CD4-positive, alpha-beta T cell treated with Interleukin-2 at 100 ng/mL for 4 hours (primary cell): ENCODE results near the gene NOSIP.

Source experiments
- DNase-seq: peaks from one replicate; pipeline ENCODE4 v3.0.0-alpha.2; 2020; ENCODE audit warnings: low spot score

Gene NOSIP

DNA sequence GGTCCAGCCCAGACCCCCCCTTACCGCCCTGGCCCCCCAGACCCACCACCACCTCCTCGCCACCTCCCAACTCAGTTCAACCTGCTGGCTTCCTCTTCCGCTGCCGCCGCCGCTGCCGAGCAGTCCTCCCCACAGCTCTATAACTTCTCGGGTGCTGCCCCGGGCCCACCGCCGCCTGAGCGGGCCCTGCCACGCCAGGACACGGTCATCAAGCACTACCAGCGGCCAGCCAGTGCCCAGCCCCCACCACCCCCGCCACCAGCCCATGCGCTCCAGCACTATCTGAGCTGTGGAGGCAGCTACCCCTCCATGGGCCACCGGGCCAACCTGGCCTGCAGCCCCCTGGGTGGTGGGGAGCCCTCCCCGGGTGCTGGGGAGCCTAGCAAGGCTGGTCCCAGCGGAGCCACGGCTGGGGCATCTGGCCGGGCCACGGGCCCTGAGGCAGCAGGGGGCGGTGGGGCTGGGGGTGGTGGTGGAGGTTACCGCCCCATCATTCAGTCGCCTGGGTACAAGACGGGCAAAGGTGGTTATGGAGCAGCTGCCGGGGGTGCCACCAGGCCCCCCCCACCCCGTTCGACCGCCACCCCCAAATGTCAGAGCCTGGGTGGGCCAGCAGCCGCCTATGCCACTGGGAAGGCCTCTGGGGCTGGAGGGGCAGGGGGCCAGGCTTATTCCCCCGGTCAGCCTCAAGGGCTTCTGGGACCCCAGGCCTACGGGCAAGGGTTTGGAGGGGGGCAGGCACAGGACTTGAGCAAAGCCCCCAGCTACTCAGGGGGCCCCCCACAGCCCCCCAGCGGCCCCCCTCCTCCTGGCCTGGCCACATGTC is 14.8 kb upstream of the NOSIP start:
- no peak for DNase-seq

DNA sequence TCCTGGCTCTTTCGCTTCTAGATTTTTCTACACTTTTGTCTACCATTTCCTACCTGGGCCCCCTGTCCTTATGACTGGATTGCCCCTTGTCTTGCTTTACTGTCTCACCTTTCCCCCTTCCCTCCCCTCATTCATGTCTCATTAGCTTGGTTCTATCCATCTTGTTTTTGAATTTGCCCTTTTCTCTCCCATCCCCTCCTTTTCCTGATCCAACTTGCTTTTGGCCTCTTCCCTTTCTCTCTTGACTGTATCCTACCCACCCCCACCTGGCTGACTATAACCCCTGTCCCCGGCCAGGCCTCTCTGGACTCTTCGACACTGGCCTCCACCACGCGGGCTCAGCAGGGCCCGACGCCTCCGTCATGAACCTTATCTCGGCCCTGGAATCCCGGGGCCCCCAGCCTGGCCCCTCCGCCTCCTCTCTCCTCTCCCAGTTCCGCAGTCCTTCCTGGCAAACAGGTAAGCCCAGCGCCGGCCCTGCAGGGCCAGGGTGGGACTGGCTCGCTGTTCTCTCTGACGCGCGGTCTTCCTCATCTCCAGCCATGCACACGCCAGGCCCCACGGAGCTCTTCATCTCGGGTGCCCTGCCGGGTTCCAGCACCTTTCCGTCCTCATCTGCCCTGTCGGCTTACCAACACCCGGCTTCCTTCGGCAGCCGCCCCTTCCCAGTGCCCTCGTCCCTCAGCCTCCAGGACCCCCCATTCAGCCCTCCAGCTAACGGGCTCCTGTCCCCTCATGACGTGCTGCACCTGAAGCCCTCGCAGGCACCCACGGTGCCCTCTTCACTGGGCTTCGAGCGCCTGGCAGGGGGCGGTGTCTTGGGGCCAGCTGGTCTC is 14.0 kb upstream of the NOSIP start:
- DNase-seq: no peak

DNA sequence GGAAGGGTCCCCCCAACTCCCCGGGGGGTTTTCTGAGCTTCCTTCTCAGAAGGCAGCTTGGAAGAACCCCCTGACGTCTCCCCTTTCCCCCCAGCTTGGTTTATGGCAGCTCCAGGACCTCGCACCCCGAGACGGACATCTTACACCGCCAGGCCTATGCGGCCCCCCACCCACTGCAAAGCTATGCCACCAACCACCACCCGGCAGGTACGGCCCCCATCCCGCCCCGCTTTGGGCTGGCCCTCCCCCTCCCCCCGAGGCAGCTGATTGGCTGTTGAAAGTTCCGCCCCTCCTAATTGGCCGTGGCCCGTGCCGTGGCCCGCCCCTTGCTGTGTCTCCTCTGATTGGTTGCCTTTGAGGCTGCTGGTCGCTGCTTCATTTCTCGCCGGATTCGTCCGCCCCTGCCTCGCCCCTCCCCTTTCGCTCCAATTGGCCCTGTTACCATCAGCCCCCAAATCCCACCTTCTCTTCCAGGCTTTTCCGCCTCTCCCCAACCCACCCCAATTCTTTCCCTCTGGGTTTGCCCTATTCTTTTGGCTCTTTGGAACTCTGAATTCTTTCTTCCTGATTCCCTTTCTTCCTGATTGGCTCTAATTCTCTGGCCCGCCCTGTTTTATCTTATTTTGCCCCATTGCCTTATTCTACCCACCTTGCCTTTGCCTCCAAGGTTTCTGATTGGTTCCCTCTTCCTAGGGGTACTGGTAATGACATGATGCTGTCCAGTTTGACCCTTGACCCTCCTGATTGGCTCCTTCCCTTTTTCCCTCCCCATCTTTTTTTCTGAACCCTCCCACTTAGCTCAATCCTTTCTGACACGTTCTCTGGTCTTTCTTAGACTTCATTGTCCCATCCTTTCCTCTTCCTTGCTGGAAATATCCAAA is 13.1 kb upstream of the NOSIP start:
- DNase-seq: peak; percentile 94

DNA sequence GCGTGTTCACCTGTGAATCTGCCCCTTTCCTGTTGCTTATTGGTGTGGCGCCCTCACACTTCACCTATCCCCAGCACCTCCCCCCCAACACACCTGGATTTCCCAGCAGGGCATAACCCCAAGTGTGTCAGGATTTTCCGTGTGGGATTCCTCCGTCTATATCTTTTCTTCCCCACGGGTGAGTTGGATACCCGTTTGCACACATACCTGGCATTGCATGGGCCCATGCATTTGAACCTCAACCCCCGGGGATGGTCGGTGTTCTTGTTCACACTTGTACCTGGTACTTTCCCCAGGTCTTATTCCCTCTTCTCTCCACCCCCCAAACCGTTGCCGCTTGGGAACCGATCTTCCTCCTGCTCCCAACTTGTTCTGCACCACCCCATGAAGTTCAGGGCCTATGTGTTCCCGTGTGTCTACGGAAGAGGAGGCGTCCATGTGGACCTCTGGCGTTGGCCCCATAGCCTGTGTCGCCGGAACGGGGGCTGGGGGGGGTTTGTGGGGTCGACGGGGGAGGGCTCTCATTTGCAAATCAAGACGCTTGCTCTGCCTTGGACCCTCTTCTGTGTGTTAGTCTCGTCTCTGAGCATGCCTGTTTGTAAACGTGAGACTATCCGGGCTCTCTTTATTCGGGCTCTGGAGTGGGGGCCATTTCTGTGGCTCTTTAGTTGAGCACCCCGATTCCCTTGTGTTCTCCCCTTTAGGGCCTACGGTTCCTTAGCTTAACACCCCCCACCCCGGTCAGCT is 12.3 kb upstream of the NOSIP start:
- DNase-seq: no peak

DNA sequence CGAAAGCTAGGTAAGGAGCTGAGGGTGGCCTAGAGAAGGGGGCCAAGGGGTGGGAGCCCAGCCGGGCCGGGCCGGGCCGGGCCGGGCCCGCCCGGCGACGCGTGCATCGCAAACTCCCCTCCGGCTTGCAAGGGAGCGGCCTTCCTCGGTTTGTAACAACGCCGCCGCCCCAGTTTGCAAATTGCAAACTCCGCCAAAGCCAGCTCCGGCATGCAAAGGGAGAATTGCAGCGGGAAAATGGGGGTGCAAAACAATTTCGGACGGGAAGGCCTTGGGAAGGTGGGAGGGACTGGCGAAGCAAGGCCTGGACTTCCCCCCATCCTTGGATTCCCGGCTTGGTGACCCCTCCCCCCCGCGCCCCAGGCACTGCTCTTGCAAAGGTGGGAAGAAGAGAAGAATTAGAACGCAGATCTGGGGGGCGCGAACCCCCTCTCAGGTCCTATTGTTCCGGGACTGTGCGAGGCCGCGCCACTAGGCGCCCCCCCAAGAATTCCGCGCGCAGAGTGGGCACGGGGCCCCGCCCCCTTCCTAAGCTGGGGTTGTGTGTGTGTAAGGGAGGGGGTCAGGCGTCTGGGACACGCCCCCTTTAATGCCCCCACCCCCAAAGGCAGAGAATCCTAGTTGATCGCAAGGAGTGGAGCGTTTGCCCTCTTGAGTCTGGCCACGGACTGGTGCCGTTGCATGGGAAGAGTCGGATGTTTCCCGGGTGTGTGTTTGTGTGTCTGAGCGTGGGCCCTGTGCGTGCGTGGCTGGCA is 11.6 kb upstream of the NOSIP start:
- peak; percentile 38 for DNase-seq

DNA sequence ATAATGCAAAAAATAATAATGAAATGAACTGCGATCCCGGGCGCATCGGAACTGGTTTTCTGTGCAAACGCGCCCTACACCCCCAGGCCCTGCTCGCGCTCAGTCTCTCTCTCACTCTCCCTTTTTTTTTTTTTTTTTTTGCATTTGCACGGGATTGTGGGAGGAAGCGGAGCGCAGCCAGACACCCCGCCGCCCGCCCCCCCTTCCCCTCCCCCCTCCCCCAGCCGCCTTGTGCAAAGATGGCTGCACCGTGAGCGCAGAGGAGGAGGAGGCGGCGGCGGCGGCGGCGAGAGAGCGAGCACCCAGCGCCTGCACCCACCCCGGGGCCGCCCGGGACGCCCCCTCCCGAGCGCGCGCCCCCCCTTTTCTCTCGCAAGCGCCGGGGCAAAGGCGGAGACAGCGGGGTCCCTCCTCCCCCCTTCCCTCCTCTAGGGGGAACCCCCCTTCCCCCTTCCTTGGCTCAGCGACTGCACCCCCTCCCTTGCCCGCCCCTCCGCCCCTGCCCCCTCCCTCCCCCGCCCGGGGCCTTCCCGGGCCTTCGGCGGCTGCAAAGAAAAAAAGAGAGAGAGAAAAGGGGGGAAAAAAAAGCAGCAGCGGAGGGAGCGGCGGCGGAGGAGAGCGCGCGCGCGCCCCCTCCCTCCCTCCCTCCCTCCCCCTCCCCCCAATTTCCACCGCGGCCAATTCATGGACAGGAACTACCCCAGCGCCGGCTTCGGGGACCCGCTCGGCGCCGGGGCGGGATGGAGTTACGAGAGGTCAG is 10.8 kb upstream of the NOSIP start, which contains the start of gene PRR12:
PRR12 (plus strand) TSS at position 212 of the 760 bp plus-strand sequence; CDS start at position 685, 473 bp downstream.
- DNase-seq: peak; percentile 75

DNA sequence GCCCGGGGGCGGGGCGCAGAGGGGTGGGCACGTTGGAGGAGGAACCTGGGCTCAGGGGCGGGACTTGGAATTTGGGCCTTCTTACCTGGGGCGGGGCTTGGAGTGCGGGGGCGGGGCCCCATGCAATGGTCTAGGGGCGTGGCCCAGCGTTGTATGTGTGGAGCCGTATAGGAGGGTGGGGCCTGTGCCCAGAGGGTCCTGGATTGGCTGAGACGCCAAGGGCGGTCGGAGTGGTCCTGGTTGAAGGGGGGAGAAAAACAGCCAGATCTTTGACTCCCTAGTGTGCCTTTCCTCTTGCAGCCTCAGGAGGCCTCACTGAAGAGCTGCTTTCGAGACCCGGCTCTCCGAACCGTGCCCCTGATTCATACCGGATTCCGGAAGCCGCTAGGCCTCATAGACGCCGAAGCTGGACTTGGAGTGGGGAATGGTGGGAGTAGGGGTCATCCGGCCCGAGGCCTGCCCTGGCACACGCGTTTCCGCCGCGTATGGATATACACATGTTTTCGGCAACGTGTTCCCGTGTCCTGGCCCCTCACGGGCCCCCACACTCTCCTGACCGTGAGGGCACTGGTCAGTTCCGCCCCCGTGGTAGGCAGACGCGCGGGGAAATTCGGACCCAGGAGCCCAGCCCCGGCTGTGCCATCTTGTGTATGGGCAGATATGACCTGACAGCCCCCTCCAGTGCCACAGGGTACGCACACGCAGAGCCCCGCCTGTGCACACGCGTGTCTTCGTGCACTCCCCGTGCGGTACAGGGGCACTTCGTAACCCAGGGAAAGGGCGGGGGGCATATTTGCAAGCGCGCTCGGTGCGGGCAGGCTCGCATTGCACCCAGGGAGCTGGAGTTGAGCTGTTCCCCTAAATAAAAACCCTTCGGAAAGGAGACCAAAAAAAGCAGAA is 10.0 kb upstream of the NOSIP start:
- DNase-seq: peak; percentile 97

DNA sequence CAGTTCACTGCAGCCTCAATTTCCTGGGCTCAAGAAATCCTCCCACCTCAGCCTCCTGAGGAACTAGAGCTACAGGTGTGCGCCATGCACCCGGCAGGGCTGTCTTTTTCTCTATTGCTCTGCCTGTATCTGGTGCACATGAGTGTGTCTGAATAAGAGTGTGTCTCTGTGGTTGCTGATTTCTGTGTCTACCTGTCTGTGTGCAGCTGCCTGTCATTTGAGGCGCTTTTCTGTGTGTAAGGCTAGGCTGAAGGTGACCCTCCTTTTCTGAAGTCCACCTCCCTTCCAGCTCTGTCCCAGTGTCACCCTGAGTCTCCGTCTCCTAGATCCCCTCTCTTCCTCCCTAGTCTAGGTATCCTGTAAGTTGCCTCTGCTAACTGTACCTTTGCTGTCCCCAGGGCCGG is 9.1 kb upstream of the NOSIP start:
- peak; percentile 15 for DNase-seq

DNA sequence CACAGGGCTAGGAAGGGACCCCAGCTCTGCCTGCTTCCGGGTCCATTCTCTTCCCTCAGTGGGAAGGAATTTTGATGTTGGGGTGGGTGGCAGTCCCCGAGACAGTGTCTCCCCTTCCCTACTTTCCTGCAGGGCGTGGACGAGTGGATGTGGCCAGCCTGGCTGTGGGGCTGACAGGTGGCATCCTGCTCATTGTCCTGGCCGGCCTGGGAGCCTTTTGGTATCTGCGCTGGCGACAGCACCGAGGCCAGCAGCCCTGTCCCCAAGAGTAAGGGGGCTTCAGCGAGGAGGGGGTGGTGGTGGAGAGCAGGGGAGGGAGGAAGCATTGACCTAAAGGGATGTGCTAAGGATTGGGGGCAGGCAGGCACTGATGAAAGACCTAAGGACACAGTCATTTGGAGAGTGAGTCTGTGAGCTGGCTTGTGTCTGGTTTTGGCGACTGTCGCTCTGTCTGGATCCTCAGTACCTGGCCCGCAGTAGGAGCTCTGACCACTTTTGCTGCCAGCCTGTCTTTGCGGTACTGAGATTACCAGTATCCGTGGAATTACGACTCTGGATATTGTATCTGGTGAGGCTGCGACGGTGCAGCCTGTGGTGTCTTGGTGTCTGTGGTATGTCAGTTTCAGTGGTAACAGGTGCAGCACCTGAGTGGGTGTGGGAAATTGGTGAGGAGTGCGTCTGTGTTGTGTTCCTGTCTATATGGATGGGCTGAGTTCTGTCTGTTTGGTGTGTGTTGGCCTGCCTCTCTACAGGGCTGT is 8.2 kb upstream of the NOSIP start:
- peak; percentile 14 for DNase-seq

DNA sequence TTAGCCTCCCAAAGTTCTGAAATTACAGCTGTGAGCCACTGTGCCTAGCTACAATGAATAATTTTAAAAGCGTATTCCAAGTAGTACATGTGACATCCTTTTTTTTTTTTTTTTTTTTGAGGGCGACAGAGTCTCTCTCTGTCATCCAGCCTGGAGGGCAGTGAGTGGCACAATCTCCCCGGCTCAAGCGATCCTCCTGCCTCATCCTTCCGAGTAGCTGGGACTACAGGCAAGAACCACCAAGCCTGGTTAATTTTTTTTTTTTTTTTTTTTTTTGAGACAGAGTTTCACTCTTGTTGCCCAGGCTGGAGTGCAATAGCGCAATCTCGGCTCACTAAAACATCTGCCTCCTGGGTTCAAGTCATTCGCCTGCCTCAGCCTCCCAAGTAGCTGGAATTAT is 6.9 kb upstream of the NOSIP start:
- DNase-seq: no peak

DNA sequence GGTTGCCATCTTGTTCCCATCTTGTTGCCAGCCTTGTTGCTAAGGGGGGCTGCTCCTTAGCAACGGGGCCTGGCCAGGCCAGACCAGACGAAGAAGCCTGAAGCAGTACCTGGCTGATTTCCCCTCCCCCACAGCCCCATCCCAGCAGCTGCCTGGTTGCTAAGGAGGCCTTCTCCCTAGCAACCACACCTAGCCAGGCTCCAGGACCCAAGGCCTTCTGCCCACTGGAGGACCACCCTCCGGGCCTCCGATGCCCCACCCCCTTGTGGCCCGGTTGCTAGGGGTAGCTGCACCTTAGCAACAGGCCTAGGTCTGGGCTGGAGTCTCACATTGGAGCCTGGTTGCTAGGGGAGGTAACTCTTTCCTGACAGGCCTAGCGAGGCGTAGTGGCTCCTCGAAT is 4.7 kb upstream of the NOSIP start:
- DNase-seq: no peak

DNA sequence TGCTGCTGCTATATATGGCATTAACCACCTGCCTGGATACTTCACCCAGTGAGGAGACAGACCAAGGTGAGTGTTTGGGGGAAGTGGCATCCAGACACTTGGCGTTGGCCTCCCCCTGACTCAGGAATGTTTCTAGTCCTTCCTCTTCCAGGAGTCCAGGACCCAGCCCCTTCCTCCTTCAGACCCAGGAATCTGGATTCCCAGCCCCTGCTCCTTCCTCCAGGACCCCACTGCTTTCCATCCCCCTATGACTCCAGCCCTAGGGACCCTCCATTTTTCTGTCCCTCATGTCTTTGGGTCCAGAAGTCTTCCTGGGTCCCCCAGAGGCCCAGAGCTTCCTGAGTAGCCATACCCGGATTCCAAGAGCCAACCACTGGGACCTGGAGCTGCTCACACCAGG is 2.9 kb upstream of the NOSIP start:
- no peak for DNase-seq

DNA sequence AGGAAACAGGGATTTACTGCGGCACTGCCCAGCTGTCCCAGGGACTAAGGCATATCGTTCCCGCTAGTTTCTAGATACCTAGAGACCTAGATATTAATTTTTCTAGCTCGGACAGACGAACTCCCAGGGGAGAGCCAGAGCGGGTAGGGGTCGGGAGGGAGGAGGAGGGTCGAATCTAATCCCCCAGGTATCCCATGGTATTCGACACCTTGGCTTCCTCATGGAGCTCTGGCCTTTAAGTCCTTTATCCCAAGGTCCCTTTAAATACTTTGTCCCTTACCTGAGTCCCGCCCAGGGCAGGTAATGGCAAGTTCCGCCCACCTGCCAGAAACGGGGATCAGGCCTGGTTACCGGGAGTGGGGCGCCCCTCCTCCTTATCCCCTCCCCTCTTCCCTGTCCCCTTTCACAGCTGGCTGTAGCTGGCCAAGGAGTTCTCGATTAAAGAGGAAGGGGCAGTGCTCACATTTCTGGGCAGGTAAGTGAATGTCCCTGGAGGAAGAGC is 702 bp upstream of the NOSIP start, which contains the start of gene PRRG2:
PRRG2 (plus strand) TSS at position 310 of the 502 bp plus-strand sequence. CDS start 1,904 bp downstream, outside the sequence.
- no peak for DNase-seq

DNA sequence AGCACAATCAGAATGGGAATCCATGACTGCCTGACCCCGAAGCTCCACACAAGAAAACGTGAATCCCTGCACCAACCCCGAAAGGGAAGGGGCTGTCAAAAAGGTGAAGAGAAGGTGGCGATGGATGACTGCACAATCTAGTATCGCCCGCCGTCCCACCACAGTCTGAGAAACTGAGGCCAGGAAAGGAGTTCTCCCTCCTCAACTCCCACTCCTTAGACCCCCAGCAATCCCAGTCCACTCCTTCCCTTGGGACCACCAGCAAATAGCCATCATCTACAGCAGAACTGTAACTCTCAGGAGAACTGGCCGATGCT is 451 bp downstream of the NOSIP start:
- DNase-seq: no peak

DNA sequence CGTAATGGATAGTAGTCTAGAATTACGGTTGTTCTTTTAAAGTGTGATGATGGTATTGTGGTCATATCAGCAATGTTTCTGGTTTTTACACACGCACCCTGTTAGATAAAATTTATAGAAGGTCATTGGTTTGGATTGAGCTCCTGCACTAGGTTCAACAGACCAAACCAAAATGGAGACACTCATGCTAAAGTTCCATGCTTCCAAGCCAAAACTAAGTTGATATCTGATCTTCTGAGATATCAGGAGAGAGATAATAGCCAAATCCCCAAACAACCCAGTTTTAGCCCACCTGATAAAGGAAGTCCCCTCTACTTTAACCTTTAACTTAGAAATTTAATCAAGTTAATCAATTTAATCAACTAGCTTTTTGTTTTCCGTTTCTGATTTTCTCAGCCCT is 1.2 kb downstream of the NOSIP start:
- DNase-seq: no peak

DNA sequence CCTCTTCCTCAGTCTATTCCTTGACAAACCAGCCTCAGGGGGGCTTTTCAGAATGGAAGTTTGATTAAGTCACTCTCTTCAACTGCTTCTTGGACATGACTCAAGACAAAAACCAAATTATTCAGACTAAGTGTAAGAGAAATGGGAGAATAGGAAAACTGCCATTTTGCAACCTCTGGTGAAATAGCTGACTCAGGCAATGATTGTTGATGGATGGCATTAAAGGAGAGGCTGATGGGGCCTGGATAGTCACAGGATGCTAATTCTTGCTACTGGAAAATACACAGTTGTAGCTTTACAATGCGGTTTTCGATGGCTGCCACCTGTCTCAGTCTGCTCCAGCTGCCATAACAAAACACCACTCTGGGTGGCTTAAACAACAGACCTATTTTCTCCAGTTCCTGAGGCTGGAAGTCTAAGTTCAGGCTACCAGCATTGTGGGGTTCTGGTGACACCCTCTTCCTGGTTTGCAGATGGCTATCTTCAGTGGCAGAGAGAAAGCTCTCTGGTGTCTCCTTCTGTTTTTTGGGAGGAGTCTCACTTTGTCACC is 6.1 kb downstream of the NOSIP start:
- DNase-seq: no peak

DNA sequence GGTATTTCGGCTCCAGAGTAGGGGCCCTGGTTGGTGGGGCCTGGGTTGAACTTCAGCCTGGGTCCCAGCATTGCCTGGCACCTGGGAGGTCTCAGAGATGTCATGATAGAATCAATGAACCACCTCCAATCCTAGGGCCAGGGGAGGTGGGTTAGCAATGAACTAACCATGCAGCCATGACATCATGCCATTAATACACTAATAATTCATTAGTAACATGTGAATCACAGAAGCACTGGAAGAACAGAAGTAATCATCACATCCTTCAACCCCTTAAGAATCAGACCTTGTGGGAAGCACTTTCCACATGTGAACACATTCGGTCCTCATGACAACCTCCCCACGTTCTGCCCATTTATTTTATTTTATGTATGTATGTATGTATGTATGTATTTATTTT is 6.9 kb downstream of the NOSIP start:
- no peak for DNase-seq

DNA sequence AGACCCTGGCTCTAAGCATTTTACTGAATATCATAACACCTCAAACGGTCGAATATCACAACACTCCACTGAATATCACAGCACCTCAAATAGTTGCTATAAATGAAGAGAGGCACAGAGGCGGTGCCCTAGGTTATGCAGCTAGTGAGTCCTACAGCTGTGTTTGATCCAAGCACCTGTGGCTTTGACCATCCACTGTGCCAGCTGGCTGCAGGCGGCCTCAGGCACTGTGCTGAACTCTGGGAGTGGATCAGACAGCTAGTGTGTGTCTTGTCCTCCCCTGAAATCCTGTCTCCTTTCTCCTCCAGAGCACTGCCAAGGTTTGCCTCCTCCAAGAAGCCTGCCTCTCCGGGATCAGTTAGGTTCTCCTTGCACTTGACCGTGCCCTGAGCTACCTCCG is 7.3 kb downstream of the NOSIP start:
- DNase-seq: no peak
